HG02642 (cell line): ENCODE data around the gene MUC22.
"Not testable (repeated sequence)": the region's sequence is repeated elsewhere in the genome, so short reads cannot be mapped to it uniquely, and the experiment has no call there.

Source experiments
- ATAC-seq: cut with Tn5 transposase; IDR thresholded peaks from one replicate; pipeline ENCODE4 v1.9.1; 2021; ENCODE audit warnings: mild to moderate bottlenecking; ENCODE audit not compliant: unreplicated experiment, poor library complexity

MUC22 gene

GRCh38 chr6:31010393-31011060 lies at the start of gene MUC22:
MUC22 (plus strand) TSS chr6:31010474; CDS start chr6:31010707, 233 bp downstream.
- ATAC-seq: no peak

- no peak for ATAC-seq
Measured at GRCh38 chr6:30960907-30961673, 49.2 kb upstream of the MUC22 start.

- ATAC-seq: no peak
Measured at GRCh38 chr6:30962716-30963115, 47.6 kb upstream of the MUC22 start.

DNA sequence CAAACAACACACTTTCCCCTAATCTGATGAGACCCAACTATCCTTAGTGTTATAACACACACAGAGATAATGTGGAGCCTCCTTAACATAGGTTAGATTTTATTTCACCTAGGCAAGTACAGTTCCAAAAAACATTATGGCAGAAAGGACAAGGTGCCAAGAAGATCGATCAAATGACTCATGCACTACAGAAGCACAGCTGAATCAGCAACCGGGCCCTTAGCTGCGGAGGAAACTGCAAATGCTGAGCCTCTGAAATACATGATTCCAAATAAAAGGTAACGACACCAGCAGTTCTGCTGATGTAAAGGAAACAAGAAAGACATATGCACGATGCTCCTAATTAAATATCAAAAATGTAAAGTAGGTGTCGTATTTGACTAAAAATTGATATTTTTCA lies 46.6 kb upstream of the MUC22 start:
- ATAC-seq: no peak

DNA sequence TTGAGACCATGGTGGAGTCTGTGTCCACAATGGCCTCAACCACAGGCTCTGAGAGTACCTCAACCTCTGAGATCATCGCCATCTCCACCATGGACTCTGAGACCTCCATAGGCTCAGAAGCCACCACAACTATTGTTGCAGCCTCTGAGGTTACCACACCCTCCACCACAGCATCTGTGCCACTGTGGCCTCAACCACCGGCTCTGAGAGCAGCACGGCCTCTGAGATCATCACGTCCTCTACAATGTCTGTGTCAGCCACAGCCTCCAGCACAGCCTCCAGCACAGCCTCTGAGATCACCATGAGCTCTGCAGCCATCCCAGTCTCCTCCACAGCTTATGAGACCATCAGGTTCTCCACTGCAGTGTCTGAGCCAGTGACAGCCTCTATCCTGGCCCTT lies 46.2 kb upstream of the MUC22 start:
- ATAC-seq: no peak

GRCh38 chr6:30965140-30965601 lies 45.1 kb upstream of the MUC22 start:
- no peak for ATAC-seq

DNA sequence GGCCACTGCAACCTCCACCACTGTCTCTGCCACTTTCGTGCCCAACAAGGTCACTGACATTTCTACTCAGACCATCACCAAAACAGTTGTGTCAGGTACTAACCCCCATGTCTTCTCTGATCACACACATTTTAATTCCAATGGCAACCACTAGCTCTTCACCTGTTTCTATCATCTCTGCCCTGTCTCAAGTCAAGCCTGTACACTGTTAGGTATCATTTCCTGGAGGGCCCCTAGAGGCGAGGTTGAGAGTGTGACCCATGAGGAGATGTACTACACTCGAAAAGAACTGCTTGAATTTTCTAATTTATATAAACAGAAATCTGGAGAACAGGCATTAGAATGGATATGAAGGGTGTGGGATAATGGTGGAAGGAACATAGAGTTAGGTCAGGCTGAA lies 44.1 kb upstream of the MUC22 start:
- ATAC-seq: no peak

DNA sequence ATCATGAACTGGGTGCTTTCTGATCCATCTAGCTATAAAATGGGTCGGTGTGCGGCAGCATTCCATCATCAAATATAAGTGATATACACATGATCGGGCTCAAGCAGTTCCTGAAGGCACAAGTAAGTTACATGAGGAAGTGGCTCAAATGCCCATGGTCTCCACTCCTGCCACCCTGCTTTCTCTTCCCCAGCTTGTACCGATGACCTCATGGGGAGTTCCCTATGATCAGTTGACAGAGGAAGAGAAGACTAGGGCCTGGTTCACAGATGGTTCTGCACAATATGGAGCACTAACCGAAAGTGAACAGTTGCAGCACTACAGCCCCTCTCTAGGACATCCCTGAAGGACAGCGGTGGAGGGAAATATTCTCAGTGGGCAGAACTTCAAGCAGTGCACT lies 41.1 kb upstream of the MUC22 start:
- not testable (repeated sequence) for ATAC-seq

DNA sequence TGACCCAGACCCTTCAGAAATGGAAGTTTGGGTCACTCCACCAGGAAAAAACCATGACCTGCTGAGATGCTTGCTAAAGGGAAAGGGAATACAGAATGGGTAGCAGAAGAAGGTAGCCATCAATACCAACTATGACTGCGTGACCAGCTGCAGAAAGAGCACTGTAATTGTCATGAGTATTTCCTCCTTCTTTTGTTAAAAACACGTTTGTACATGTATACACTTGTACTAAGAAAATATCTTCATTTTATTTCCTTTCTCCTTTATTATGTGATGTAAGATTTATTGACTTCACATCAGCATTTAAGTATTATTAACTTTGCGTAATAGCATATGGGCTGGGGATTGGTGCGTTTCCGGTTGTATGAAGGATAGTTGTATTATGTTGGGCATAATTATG lies 39.3 kb upstream of the MUC22 start:
- ATAC-seq: no peak

- ATAC-seq: no peak
Measured at GRCh38 chr6:30972816-30973215, 37.5 kb upstream of the MUC22 start.

DNA sequence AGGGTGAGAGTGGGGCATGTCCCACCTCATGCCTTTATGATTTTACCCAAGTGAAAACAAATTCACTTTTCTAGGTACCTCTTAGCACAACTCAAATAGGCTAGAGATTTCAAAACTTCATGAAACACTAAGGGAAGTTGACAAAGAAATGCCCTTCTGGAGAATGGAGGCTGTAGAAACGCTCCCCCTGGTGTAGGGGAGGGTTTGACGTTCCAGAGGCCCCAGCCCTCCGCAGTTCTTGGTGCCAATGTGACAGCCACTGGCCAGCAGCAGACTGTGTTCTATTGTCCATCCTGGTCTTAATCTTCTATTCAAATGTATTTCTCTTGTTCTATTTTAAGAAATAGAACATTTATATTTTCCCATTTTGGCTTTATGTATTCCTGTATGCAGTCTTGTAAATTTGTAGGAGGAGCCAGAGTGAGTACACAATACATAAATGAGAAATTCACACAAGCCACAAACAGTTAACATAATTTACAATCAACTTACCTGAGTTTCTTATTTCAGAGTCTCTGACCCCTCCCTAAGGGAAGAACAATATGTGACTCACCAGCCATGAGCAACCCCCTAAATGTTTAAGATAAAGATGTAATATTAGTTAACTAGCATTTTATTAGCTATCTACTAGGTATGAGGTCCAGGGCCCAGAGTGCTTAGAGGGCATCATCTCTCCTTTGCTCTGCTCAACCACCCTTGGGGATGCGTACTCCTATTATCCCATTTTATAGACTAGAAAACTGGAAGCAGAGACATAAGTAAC lies 35.6 kb upstream of the MUC22 start:
- no peak for ATAC-seq

GRCh38 chr6:30979141-30979540 lies 31.1 kb upstream of the MUC22 start:
- no peak for ATAC-seq

DNA sequence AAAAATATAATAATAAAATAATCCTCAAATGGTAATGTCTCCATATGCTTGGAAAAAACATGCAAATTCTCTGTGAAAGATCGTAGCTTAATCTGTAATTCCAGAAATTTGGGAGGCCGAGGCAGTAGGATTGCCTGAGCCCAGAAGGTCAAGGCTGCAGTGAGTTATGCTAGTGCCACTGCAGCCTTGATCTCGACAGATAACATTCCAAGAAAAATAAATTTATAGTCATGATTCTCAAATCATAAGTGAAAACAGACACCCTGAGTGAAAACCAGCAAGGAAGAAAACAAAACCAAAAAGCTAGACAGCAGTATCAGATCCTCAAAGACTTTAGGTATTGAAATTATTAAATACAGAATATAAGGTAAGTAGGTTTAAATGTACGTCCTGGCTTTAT lies 30.6 kb upstream of the MUC22 start:
- ATAC-seq: no peak

- no peak for ATAC-seq
Measured at GRCh38 chr6:30981942-30982772, 28.1 kb upstream of the MUC22 start.

DNA sequence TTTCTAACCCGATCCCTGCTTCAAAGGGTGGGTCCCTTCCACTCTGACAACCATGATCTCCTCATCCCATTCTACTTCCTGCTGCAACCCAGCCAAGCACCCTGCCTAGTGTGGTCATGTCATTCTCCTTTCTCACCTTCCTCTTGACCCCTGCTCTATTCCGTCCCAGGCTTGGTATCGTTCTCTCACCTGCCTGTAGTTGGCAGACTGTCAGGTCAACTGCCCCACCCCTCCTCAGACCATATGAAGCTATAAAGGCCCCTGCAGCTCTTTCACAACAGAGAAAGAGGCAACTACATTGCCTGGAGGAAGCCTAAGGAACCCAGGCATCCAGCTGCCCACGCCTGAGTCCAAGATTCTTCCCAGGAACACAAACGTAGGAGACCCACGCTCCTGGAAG lies 26.8 kb upstream of the MUC22 start, which contains the start of gene MUC21:
MUC21 (plus strand) TSS at position 280 of the 400 bp plus-strand sequence. CDS start 241 bp downstream, outside the sequence.
- no peak for ATAC-seq

DNA sequence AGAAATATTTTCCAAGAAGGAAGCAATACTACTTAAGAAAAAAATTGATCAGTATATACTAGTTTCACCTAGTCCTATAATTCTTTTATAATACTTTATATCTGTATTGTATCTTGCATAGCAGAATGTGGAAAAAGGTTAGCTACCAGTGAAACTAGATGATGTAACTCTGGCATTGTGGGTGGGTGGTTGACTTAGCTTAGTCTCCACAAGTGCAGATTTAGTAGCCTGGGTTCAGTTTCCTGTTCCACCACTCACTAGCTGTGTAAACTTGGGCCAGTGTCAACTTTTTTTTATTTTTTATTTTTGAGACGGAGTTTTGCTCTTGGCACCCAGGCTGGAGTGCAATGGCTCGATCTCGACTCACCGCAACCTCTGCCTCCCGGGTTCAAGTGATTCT lies 24.8 kb upstream of the MUC22 start:
- no peak for ATAC-seq

- no peak for ATAC-seq
Measured at GRCh38 chr6:30987304-30987703, 23.0 kb upstream of the MUC22 start.

DNA sequence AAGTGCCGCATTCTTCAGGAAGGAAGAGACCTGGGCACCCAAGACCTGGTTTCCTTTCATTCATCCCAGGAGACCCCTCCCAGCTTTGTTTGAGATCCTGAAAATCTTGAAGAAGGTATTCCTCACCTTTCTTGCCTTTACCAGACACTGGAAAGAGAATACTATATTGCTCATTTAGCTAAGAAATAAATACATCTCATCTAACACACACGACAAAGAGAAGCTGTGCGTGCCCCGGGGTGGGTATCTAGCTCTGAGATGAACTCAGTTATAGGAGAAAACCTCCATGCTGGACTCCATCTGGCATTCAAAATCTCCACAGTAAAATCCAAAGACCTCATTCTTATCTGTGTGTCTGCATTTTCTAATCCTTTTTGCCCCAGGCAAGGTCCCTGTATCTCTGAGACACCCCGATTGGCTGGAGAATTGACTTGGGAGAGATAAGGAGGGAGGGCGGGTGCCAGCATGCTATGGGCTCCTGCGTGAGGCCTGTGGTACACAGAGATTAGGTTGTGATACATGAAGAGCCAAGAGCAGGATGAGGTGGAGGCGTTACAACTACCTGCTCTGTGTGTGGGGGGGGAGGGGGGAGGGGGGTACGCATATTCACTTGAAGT lies 22.0 kb upstream of the MUC22 start:
- ATAC-seq: no peak

- no peak for ATAC-seq
Measured at GRCh38 chr6:30990422-30991086, 19.7 kb upstream of the MUC22 start.
